HCT116 (cell line): Measurements from ENCODE around the gene SLIT1.

ENCODE experiments used
- CEBPB ChIP-seq: IDR thresholded peaks from 2 replicates; pipeline ENCODE4 v1.6.1; 2012; ENCODE audit warnings: low read depth
- CTCF ChIP-seq, 3 experiments: fragments of 200-600 bp in 1 of 3; sonication (generic) in 1 of 3; IDR thresholded peaks in 2 of 3; conservative IDR thresholded peaks in 1 of 3; 2 replicates each; pipeline ENCODE4 v1.5.1; 2012 to 2017; ENCODE audit warnings: low read depth in 2 of 3, low read length in 2 of 3, antibody characterized with exemption in 1 of 3, borderline replicate concordance in 1 of 3, control low read depth in 1 of 3, mild to moderate bottlenecking in 1 of 3, mixed read lengths in 1 of 3, mixed run types in 1 of 3, moderate library complexity in 1 of 3; ENCODE audit not compliant: insufficient read depth in 1 of 3
- FOSL1 ChIP-seq: IDR thresholded peaks from 2 replicates; pipeline ENCODE4 v1.6.1; 2012; ENCODE audit warnings: low read depth

DNA sequence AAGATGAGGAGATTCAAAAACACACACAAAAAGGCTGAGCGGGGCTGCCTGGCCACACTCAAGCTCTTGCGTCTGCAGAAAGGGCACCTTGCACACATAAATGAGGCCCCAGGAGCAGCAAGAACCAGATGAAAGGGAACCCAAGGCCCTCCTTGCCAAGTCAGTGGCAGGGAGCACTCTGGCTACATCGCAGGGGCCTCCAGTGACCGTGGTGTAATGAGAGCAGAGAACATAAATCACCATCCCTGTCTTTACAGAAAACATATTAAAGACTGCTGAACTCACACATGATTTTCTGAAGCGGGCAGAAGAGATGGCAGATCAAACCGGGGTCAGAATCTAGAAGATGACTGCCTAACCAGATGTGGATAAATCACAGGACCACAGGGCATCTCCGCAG lies 80.5 kb downstream of the SLIT1 start:
- TF ChIP-seq CTCF (IDR thresholded peaks at IDR 0.05 in 2 of 3, conservative IDR thresholded peaks at IDR 0.05 in 1 of 3; ENCODE audit: borderline replicate concordance in 1 of 3, insufficient read depth in 1 of 3, low read depth in 2 of 3, low read length in 2 of 3): no peak
- TF ChIP-seq FOSL1: no peak
- no peak for TF ChIP-seq CEBPB
